GM23248 (cell line): ENCODE data around the gene GDPD5. TPM values are rescaled to one million over a fixed set of nuclear protein-coding genes. Genes with fewer than 3 reads are reported as not detected.

Source experiments
- DNase-seq: peaks from one replicate; pipeline ENCODE4 v3.0.0-alpha.2; 2015
- H2AFZ ChIP-seq: fragments of 200-600 bp; sonication (generic); 2 replicates; pipeline ENCODE4 v1.6.1; 2016; ENCODE audit warnings: antibody characterized with exemption
- H3F3A ChIP-seq: fragments of 200-600 bp; sonication (generic); 2 replicates; pipeline ENCODE4 v1.6.1; 2016; ENCODE audit warnings: mild to moderate bottlenecking, antibody characterized with exemption, mixed run types; ENCODE audit not compliant: insufficient read depth
- H3K27ac ChIP-seq: fragments of 200-600 bp; sonication (generic); 2 replicates; pipeline ENCODE4 v1.5.1; 2016; ENCODE audit warnings: mild to moderate bottlenecking
- H3K27me3 ChIP-seq: fragments of 200-600 bp; sonication (generic); replicated peaks from 2 replicates; pipeline ENCODE4 v1.6.1; 2016; ENCODE audit warnings: mild to moderate bottlenecking; ENCODE audit not compliant: insufficient read depth
- H3K36me3 ChIP-seq: fragments of 200-600 bp; sonication (generic); 2 replicates; pipeline ENCODE4 v1.6.1; 2016; ENCODE audit warnings: low read depth, mild to moderate bottlenecking
- H3K4me1 ChIP-seq: fragments of 200-600 bp; sonication (generic); 2 replicates; pipeline ENCODE4 v1.6.1; 2016; ENCODE audit warnings: mild to moderate bottlenecking; ENCODE audit not compliant: insufficient read depth
- H3K4me2 ChIP-seq: fragments of 200-600 bp; sonication (generic); one replicate; pipeline ENCODE4 v1.6.1; 2016; ENCODE audit warnings: mild to moderate bottlenecking; ENCODE audit not compliant: unreplicated experiment
- H3K4me3 ChIP-seq: fragments of 200-600 bp; sonication (generic); 2 replicates; pipeline ENCODE4 v1.5.1; 2016; ENCODE audit warnings: mild to moderate bottlenecking
- H3K79me2 ChIP-seq: fragments of 200-600 bp; sonication (generic); 2 replicates; pipeline ENCODE4 v1.6.1; 2016; ENCODE audit warnings: mild to moderate bottlenecking; ENCODE audit not compliant: insufficient read depth
- H3K9ac ChIP-seq: fragments of 200-600 bp; sonication (generic); 2 replicates; pipeline ENCODE4 v1.6.1; 2016; ENCODE audit warnings: mild to moderate bottlenecking
- H3K9me2 ChIP-seq: fragments of 200-600 bp; sonication (generic); 2 replicates; pipeline ENCODE4 v1.6.1; 2016; ENCODE audit warnings: mixed run types, mild to moderate bottlenecking, moderate library complexity; ENCODE audit not compliant: insufficient read depth
- H3K9me3 ChIP-seq: fragments of 200-600 bp; sonication (generic); one replicate; pipeline ENCODE4 v1.6.1; 2017; ENCODE audit warnings: low read depth
- H4K20me1 ChIP-seq: fragments of 200-600 bp; sonication (generic); 2 replicates; pipeline ENCODE4 v1.6.0; 2016; ENCODE audit not compliant: insufficient read depth
- EZH2 ChIP-seq: fragments of 200-600 bp; sonication (generic); IDR thresholded peaks from 2 replicates; pipeline ENCODE4 v1.6.1; 2018; ENCODE audit warnings: antibody characterized with exemption, mild to moderate bottlenecking; ENCODE audit not compliant: insufficient read depth, poor library complexity, severe bottlenecking
- EZH2phosphoT487 ChIP-seq: fragments of 200-600 bp; sonication (generic); IDR thresholded peaks from 2 replicates; pipeline ENCODE4 v1.6.1; 2018; ENCODE audit warnings: antibody characterized with exemption, moderate library complexity, mild to moderate bottlenecking, low read depth; ENCODE audit not compliant: insufficient read depth
- WGBS, 2 experiments: methylation state at CpG; one replicate each; pipeline ENCODE4 v1.1.6; 2015 to 2017; ENCODE audit warnings: low lambda C conversion rate in 2 of 2, low coverage in 1 of 2; ENCODE audit errors: missing lambda C conversion rate in 2 of 2; 5-methylcytosine and 5-hydroxymethylcytosine counted together
- in situ Hi-C: fragments of 300-500 bp; cut with MboI; formaldehyde crosslinking; loops from 2 replicates; pipeline ENCODE4 v1.15.0; 2020
- polyA plus RNA-seq: library from polyadenylated mRNA; unstranded; fragments of >200 nt; fragmentation: Nextera tagmentation; extraction: Ambion mirVana; gene quantifications from 2 replicates; pipeline ENCODE4 v1.2.1, GENCODE V29; 2016
- total RNA-seq: library from RNA; depleted of rRNA; stranded (reverse); fragments of >200 nt; shearing (Covaris generic); gene quantifications from 2 replicates; pipeline ENCODE4 v1.2.3, GENCODE V29; 2014

GDPD5 gene
- total and polyA plus RNA-seq, 2 experiments from 2014 or later, result 3.4 to 10.7 TPM

- Histone ChIP-seq H3K9me3 (no peaks in the 10 kb centered on the region), H3K9me2 (no peaks in the 10 kb centered on the region), H2AFZ (no peak overlapping the region), H3K27ac (no peak overlapping the region), H3K27me3 (no peaks in the 10 kb centered on the region), H4K20me1 (no peaks in the 10 kb centered on the region), H3K4me2 (no peak overlapping the region), H3K36me3 (no peaks in the 10 kb centered on the region), H3K9ac (no peak overlapping the region), H3K4me1 (no peaks in the 10 kb centered on the region), H3F3A (no peaks in the 10 kb centered on the region), H3K4me3 (no peak overlapping the region), H3K79me2 (no peaks in the 10 kb centered on the region)
- no peak for DNase-seq
- 92% methylated on average over 11 to 14 of the region's 14 CpGs for WGBS, 2 experiments
- in situ Hi-C loops, result no loop called here
- TF ChIP-seq EZH2phosphoT487 (no peak), EZH2 (no peak)
Measured at GRCh38 chr11:75482931-75483469, 42.7 kb downstream of the GDPD5 start.

GRCh38 chr11:75481922-75482606, 43.7 kb downstream of the GDPD5 start:
- in situ Hi-C loops, result no loop called here
- no peak overlapping the region for H3K27ac ChIP-seq
- no peak overlapping the region for H3K4me3 ChIP-seq
- no peaks in the 10 kb centered on the region for H3K27me3 ChIP-seq
- H3K36me3 ChIP-seq, result no peaks in the 10 kb centered on the region
- no peaks in the 10 kb centered on the region for H3F3A ChIP-seq
- TF ChIP-seq EZH2phosphoT487 (no peak), EZH2 (no peak)
- no peak for DNase-seq
- no peak overlapping the region for H3K9ac ChIP-seq
- H4K20me1 ChIP-seq, result no peaks in the 10 kb centered on the region
- no peaks in the 10 kb centered on the region for H3K9me3 ChIP-seq
- no peaks in the 10 kb centered on the region for H3K9me2 ChIP-seq
- 87 to 88% methylated on average over 9 to 12 of the region's 12 CpGs for WGBS, 2 experiments
- H2AFZ ChIP-seq, result no peak overlapping the region
- no peaks in the 10 kb centered on the region for H3K4me1 ChIP-seq
- no peaks in the 10 kb centered on the region for H3K79me2 ChIP-seq
- H3K4me2 ChIP-seq, result no peak overlapping the region

GRCh38 chr11:75481223-75481921, 44.4 kb downstream of the GDPD5 start:
- no peak overlapping the region for H3K4me3 ChIP-seq
- TF ChIP-seq EZH2 (no peak), EZH2phosphoT487 (no peak)
- no peak overlapping the region for H3K4me2 ChIP-seq
- no peaks in the 10 kb centered on the region for H3K36me3 ChIP-seq
- no peaks in the 10 kb centered on the region for H3F3A ChIP-seq
- in situ Hi-C loops, result no loop called here
- no peaks in the 10 kb centered on the region for H3K9me3 ChIP-seq
- no peaks in the 10 kb centered on the region for H3K27me3 ChIP-seq
- no peak overlapping the region for H3K27ac ChIP-seq
- 90 to 92% methylated on average over 9 of the region's 9 CpGs for WGBS, 2 experiments
- H3K79me2 ChIP-seq, result no peaks in the 10 kb centered on the region
- H3K9me2 ChIP-seq, result no peaks in the 10 kb centered on the region
- H3K9ac ChIP-seq, result no peak overlapping the region
- H3K4me1 ChIP-seq, result no peaks in the 10 kb centered on the region
- no peaks in the 10 kb centered on the region for H4K20me1 ChIP-seq
- no peak overlapping the region for H2AFZ ChIP-seq
- no peak for DNase-seq

- no peak overlapping the region for H2AFZ ChIP-seq
- H3K27me3 ChIP-seq, result no peaks in the 10 kb centered on the region
- no peak overlapping the region for H3K4me2 ChIP-seq
- 0 out of 2 replicates have a peak, but pooled peaks cover 3% of the 10 kb centered on the region for H3K4me1 ChIP-seq
- H3K27ac ChIP-seq, result no peak overlapping the region
- TF ChIP-seq EZH2phosphoT487, result no peak
- TF ChIP-seq EZH2, result no peak
- in situ Hi-C loops, result no loop called here
- no peaks in the 10 kb centered on the region for H3K9me3 ChIP-seq
- H3K36me3 ChIP-seq, result no peaks in the 10 kb centered on the region
- H3K9ac ChIP-seq, result no peak overlapping the region
- DNase-seq, result no peak
- H3K79me2 ChIP-seq, result no peaks in the 10 kb centered on the region
- WGBS, 2 experiments, result 78 to 87% methylated on average over 10 of the region's 10 CpGs
- no peak overlapping the region for H3K4me3 ChIP-seq
- no peaks in the 10 kb centered on the region for H3K9me2 ChIP-seq
- H4K20me1 ChIP-seq, result no peaks in the 10 kb centered on the region
- no peaks in the 10 kb centered on the region for H3F3A ChIP-seq
Measured at GRCh38 chr11:75480185-75481175, 45.3 kb downstream of the GDPD5 start.
